GM18511 (cell line): ENCODE results near the gene SEZ6L2.
"Not testable (repeated sequence)": the region's sequence is repeated elsewhere in the genome, so short reads cannot be mapped to it uniquely, and the experiment has no call there.

Source experiments
- ATAC-seq: cut with Tn5 transposase; IDR thresholded peaks from one replicate; pipeline ENCODE4 v1.9.1; 2021; ENCODE audit warnings: mild to moderate bottlenecking, moderate library complexity; ENCODE audit not compliant: unreplicated experiment

SEZ6L2 gene

DNA sequence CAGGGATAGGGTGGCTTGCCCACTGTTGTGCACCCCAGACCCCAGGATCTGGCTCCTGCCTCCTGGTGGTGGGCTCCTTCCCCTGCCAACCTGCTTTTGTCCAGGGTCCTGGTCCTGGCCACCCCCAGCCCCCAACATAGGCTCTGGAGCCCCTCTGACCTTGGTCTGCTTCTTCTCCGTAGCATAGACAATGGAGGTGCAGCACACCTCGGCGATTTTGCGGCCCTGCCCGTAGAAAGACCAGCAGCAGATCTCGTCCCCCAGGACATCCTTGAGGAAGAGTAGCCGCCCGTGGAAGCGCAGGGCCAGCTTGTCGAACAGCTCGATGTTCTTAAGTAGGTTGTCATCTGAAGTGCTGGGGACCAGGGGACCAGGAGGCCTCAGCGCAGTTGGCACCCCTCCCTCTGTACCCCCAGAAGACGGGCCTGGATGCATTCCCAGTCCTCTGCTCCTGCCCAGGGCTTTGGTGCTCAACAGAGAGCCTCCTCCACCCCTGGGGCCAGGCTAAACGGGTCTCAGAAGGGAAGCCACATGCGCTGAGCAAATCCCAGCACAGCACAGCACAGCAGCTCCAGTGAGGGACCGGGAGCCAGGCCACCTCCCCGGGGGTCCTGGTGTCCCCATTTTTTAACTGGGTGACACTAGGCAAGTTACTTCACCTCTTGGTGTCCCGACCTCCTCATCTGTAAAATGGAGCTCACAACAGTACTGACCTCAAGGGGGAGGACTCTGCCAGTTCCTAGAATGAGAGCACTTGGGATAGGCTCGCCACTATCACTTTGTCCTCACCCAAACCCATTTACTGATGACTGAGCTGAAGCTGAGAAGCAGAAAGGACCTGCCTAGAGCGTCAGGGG is 11.7 kb upstream of the SEZ6L2 start:
- no peak for ATAC-seq

GRCh38 chr16:29909851-29910250 is 10.5 kb upstream of the SEZ6L2 start:
- not testable (repeated sequence) for ATAC-seq

- ATAC-seq: no peak
Observed at GRCh38 chr16:29909391-29909790, 10.0 kb upstream of the SEZ6L2 start.

GRCh38 chr16:29908719-29909220 is 9.4 kb upstream of the SEZ6L2 start:
- ATAC-seq: no peak

- ATAC-seq: no peak
Observed at GRCh38 chr16:29907973-29908372, 8.6 kb upstream of the SEZ6L2 start.

- no peak for ATAC-seq
Observed at GRCh38 chr16:29906520-29907244, 7.3 kb upstream of the SEZ6L2 start.

GRCh38 chr16:29905668-29906067 is 6.3 kb upstream of the SEZ6L2 start:
- no peak for ATAC-seq

- no peak for ATAC-seq
Observed at GRCh38 chr16:29904947-29905346, 5.6 kb upstream of the SEZ6L2 start.

- no peak for ATAC-seq
Observed at GRCh38 chr16:29903590-29903989, 4.2 kb upstream of the SEZ6L2 start.

DNA sequence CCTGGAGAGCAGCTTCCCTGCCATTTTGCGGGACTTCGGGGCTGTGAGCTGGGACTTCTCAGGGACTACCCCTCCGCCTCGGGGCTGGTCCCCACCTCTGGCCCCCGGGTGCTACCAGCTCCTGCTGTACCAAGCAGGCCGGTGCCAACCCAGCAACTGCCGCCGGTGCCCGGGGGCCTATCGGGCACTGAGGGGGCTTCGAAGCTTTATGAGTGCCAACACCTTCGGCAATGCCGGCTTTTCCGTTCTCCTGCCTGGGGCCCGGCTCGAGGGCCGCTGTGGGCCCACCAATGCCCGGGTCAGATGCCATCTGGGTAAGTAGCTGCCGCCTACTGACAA is 2.2 kb upstream of the SEZ6L2 start:
- no peak for ATAC-seq

- no peak for ATAC-seq
Observed at GRCh38 chr16:29900888-29901606, 1.7 kb upstream of the SEZ6L2 start.

GRCh38 chr16:29900102-29900887 is 945 bp upstream of the SEZ6L2 start, which contains the start of gene ASPHD1:
Gene ASPHD1, plus strand, starts transcription at chr16:29900488. Its CDS starts 484 bp downstream, at chr16:29900972.
- ATAC-seq: peak; percentile 60

DNA sequence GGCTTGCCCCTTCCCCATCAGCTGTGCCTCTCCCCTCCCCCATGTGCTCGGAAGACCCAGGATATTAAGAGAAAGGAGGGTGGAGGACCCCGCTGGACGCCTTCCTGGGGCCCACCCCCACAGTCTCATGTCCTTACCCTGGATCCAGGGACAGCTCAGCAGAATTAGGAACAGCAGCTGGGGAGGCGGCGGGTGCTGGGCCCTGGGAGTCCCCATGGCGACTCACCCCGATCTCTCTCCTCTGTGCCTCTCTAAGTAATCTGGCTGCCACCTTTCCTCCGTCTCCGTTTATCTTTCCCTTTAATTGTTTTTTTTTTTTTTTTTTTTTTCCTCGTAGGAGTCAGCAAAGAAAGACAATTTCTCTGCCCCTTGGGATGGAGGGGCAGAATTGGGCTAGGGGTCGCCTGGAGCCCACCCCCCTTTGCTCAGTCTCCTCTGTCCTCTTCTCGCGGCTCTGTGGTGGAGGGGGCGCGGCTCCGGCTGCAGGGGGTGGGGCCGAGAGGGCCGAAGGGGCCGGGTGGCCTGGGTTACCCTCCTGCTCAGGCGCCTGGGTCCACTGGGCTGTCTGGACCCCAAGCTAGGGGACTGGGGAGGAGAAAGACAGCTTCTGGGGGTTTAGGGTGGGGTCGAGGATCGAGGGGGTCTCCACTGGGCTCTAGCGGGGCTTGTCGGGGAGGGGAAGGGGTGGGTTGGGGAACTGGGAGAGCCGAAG is 390 bp downstream of the SEZ6L2 start:
- ATAC-seq: no peak

- no peak for ATAC-seq
Observed at GRCh38 chr16:29898135-29898803, 1.1 kb downstream of the SEZ6L2 start.

- ATAC-seq: no peak
Observed at GRCh38 chr16:29897333-29897732, 2.0 kb downstream of the SEZ6L2 start.

DNA sequence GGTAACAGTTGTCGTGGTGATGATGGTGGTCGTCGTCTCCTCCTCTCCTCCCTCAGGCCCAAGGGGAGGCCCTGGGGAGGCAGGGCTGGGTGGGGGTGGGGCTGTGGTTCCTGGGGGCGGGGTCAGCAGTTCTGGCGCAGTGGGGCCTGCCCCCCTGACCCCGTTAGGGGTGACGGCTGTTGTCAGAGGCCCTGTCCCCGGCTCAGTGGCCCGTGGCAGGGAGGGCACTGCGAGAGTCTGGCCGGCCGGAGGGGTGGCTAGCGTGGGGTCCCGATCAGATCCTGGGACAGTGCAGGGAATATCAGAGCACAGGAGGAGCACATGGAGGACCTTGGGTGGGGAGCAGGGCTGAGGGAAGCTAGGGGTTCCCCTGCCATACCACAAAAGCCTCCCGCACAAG is 2.5 kb downstream of the SEZ6L2 start:
- ATAC-seq: no peak

- ATAC-seq: no peak
Observed at GRCh38 chr16:29894352-29894751, 5.0 kb downstream of the SEZ6L2 start.

DNA sequence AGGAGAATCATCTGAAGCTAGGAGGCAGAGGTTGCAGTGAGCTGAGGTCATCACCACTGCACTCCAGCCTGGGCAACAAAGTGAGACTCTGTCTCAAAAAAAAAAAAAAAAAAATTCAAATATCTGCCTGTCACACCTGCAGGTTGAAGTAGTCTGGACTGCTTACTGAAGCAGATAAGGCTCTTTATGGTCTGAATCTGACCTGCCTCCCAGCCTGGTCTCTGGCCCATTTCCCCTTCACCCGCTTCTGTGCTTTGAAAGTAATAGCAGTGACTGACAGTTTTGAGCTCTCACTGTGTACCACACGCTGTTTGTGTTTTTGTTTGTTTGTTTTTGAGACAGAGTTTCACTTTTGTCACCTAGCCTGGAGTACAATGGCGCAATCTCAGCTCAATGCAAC is 5.8 kb downstream of the SEZ6L2 start:
- ATAC-seq: no peak

DNA sequence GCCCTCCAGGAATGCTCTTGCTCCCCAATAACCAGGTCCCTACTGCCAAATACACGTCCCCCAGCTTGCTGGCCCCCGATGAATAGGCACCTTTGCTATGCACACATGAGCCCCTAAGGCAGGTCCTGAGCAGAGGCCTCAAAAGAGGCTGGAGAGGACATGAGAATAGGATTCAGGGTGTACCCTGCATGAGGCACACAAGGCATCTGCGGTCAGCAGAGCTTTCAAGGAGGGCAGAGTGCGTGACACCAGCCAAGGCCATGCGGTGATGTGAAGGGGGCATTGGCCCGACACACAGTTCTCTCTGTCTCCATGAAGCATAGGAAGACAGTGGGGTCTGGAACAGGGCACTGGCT is 6.9 kb downstream of the SEZ6L2 start:
- ATAC-seq: no peak
